Measurements from ENCODE around the gene WNT5B.
"Not testable (repeated sequence)": the region's sequence is repeated elsewhere in the genome, so short reads cannot be mapped to it uniquely, and the experiment has no call there.

The WNT5B gene

GRCh38 chr12:1598757-1599156, 30.3 kb upstream of the WNT5B start:
- DNase-seq (ENCODE audit: low spot score) = no peak

GRCh38 chr12:1602706-1603105, 26.3 kb upstream of the WNT5B start:
- not testable (repeated sequence) for DNase-seq (ENCODE audit: low spot score)

DNA sequence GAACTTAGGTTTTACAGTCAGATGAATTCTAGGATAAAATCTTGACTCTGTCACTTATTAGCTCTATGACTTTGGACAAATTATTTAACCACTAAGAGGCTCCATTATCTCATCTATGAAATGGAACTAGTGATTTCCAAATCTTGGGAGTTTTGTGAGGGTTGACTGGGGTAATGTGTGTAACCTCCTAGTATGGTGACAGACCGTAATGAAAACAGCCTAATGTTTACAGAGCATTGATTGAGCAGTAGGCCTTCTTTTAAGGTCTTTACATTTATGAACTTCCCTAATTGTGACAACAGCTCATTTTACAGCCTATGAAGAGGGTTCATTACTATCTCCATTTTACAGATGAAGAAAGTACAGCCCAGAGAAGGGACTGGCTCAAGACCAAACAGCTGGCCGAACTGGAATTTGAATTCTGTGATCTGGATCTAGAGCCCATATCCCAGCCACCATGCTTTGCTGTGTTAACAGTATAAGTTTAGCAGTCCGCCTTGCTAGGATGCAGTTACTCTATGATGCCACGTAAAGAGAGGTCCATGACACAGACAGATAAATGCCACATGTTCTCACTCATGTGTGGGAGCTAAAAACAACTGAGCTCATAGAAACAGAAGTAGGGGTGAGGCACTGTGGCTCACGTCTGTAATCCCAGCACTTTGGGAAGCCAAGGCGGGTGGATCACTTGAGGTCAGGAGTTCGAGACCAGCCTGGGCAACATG, 25.6 kb upstream of the WNT5B start:
- DNase-seq (ENCODE audit: low spot score) = no peak

GRCh38 chr12:1604464-1604863, 24.6 kb upstream of the WNT5B start:
- no peak for DNase-seq (ENCODE audit: low spot score)

GRCh38 chr12:1605129-1606020, 23.7 kb upstream of the WNT5B start:
- peak; percentile 80 for DNase-seq (ENCODE audit: low spot score)

- peak; percentile 77 for DNase-seq (ENCODE audit: low spot score)
These were observed 22.9 kb upstream of the WNT5B start for GRCh38 chr12:1606021-1606622.

GRCh38 chr12:1607940-1608712, 20.9 kb upstream of the WNT5B start:
- DNase-seq (ENCODE audit: low spot score) = peak; percentile 41

DNA sequence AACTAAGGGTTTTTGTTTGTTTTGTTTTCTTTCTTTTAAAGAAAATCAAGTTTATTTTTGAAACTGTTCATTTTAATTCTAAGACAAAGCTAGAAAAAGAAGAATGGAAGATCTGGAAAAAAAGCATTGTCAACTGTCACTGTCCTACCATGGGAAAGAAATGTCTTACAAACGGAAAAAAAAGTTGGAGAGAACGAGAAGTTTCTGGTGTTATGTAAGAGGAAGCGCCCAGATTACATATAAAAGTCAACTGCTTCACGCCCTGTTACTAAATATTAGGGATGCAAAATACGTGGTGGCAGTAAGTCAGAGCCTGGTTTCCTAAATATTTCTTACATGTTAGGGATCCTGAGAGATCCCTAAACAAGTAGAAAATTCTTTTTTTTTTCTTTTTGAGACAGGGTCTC, 20.3 kb upstream of the WNT5B start:
- DNase-seq (ENCODE audit: low spot score) = no peak

GRCh38 chr12:1610072-1610643, 18.9 kb upstream of the WNT5B start:
- no peak for DNase-seq (ENCODE audit: low spot score)

DNA sequence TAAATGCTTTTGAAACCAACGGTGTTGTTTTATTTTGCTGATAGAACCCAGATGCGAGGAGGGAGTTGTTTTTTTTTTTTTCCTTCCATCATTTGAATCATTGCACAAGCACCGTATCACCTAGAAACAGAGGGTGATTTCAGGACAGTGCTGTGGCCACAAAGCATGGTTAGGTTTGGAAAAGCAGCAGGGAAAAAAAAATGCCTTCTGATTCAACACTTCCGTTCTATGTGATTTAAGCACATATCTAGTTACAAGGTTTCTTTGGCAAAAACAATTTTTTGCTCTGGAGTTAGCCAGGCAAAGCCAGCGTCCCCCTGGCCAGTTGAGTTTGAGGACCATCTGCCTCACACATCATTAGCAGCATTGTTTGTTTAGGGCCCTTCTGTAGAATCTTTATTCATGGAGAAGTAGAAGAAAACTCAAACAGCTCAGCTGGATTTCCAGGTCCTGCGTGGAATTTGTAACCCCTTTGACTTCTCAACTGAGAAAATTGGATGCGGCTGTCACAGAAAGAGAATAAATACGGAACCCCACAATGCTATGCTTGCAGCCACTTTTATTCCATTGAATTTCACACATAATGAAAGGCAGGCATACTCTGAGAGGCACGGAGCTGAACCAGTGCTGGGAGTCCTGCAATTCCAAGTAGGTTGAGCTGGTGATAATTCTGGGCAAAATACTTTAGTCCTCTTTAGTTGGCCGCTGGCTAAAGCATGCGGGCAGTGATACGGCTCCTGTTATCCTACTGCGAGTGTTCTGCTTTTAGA, 17.0 kb upstream of the WNT5B start:
- peak; percentile 82 for DNase-seq (ENCODE audit: low spot score)

- no peak for DNase-seq (ENCODE audit: low spot score)
These were observed 15.2 kb upstream of the WNT5B start for GRCh38 chr12:1613860-1614259.

- no peak for DNase-seq (ENCODE audit: low spot score)
These were observed 14.7 kb upstream of the WNT5B start for GRCh38 chr12:1614360-1614759.

DNA sequence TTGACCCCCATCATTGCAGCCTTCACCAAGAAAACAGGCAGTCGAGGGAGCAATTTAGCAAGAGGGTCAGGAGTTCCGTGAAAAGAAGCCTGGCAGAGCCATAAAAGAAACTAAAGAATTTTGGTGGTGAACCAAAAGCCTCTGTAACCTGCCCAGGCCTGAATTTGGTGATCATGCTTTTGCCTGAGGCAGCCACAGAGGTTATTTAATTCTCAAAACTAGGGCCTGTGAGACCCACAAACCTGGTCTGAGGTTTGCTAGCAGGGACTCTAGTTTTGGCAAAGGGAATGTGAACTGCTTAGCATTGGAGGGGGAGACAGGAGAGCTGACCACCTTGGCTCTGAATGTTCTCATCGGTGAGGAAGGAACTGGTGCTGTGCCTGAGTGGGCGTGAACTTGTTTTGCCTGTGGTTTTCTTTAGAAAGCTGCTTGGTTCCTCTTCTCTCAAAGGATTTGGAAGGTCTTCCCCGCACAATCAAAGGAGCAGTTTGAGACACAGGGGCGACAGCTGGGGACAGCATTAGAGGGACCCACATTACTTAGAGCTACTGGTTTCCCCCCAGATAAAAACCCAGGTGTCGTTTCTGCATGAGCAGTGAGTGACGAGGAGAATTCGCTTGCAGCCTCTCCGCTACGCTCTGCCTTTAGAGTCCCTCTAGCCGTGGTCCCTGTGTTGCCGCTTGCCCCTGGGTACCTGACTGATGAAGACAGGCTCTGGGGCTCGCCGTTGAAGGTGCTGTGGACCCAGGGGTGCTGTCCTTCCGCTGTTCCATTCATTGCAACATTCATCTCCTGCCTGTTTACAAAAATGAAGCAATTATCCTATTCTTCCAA, 12.6 kb upstream of the WNT5B start:
- no peak for DNase-seq (ENCODE audit: low spot score)

DNA sequence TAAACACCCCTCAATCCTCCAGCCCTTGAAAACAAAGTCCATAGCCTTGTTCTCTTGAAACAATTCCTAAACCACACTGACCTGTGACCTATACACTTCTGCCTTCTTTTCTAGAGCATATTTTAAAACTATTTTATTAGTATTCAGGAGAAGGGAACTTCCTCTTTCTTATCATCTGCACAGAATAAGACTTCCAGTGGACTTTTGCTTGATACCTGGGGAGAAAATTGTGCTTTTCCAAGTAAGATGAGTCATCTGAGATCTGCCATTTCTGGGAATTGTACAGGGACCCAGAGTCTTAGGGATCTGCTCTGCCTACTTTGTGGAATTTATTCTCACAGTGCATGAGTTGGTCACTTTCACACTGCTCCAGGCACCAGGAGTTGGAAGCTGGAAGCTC, 10.5 kb upstream of the WNT5B start:
- no peak for DNase-seq (ENCODE audit: low spot score)

GRCh38 chr12:1619159-1619558, 9.9 kb upstream of the WNT5B start:
- no peak for DNase-seq (ENCODE audit: low spot score)

DNA sequence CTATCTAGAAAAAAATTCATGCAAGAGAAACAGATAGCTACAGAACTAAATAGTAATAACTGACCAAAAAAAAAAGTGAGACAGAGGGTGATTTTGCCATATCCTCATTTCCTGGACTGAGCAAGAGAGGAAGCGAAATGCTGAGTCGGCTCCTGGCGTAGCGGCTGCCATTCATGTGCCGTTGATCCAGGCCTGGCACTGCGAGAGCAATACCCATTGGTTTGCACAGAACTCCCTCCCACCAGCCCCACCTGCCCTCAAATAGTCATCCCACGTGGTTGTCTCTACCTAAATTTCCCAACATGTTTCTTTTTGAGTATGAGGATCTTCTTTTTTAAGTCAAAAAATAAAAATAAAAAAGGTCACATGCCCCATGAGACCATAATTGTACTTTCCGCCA, 9.4 kb upstream of the WNT5B start:
- DNase-seq (ENCODE audit: low spot score) = no peak

DNA sequence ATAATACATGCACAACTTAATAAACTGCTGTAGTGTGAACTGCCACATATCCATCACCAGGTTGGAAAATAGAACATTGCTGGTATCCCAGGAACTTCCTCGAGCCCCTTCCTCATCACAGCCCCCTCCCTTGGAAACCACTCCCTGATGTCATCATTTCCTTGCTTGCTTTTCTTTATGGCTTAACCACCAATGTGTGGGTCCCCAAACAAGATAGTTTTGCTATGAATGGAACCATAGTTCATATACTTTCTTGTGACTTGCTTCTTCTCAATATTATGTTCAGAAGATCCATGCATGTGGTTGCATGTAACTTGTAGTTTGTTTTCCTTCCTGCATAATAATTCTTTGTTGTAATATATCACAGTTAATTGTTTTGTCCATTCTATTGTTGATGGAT, 8.9 kb upstream of the WNT5B start:
- DNase-seq (ENCODE audit: low spot score) = no peak

DNA sequence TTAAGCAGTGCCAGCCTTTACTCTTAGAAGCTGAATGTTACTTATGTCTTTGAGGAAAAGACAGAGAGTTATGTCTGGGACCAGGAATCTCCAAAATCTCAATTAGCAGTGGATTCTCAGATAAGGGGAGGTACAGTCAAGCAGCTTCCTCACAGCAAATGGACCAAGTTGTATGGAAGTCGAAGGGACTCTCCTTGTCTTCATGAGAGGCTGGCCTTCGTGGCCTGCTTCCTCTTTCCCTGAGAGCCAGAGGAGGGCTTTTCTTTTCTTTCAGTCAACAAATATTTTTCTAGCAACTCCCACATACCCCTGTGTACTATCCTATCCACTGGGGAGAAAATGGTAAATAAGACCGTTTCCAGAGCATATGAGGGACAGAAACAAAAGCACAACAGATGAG, 6.6 kb upstream of the WNT5B start:
- no peak for DNase-seq (ENCODE audit: low spot score)

GRCh38 chr12:1629338-1630132, 504 bp downstream of the WNT5B start:
- DNase-seq (ENCODE audit: low spot score) = no peak

Measured in GM03348 (cell line).